ENCODE results near the gene FUT8. TPM values are rescaled to one million over a fixed set of nuclear protein-coding genes. Genes with fewer than 3 reads are reported as not detected.

Gene FUT8
- total and polyA plus RNA-seq, 2 donors (not counting 1 experiment from before 2014, with no cell fraction given), result 13.2 to 91.8 TPM

DNA sequence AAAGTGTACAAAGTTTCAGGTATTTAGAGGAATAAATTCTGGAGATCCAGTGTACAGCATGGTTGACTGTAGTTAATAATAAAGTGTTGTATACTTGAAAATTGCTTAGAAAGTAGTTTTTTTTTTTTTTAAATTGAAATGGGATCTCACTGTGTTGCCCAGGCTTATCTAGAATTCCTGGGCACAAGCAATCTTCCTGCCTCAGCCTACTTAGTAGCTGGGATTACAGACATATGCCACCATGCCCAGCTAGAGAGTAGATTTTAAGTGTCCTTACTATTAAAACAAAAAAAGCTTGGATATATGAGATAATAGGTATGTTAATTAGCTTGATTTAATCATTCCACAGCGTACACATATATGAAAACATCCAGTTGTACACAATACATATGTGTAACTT is 27.7 kb downstream of the FUT8 start:
- H3K4me3 ChIP-seq (ENCODE audit: control extremely low read depth in 1 of 5, extremely low read depth in 1 of 5, insufficient read depth in 1 of 5, low read depth in 2 of 5, low read length in 4 of 5), result no peak overlapping the region
- ATAC-seq (ENCODE audit: low read depth) (no peak), DNase-seq (no peak)
- no peak overlapping the region for H3K27ac ChIP-seq (ENCODE audit: low read length in 2 of 2)
- H3K27me3 ChIP-seq (replicated peaks in 1 of 4; ENCODE audit: control extremely low read depth in 1 of 4, control insufficient read depth in 3 of 4, insufficient read depth in 4 of 4, low read length in 3 of 4), result no peaks in the 10 kb centered on the region
- ChIA-PET CTCF (no interaction called here), POLR2A (interaction anchor here (0.7 kb wide), 1 partner anchor 451 kb away, joined by 3 read pairs; no protein-coding TSS in a partner anchor)
- no CpG with 5 or more reads among the region's 1 CpG for WGBS (ENCODE audit: insufficient coverage)
- H2AFZ ChIP-seq (ENCODE audit: insufficient read depth, low read depth, low read length, poor library complexity, severe bottlenecking), result no peak overlapping the region
- Mint-ChIP-seq H3K27ac (no peak overlapping the region), H3K4me3 (no peak overlapping the region), H3K4me1 (peaks cover 31% of the 10 kb centered on the region), H3K27me3 (no peaks in the 10 kb centered on the region), H3K9me3 (ENCODE audit: insufficient read depth) (peaks cover 4% of the 10 kb centered on the region)
- no peak overlapping the region for H3K4me2 ChIP-seq (replicated peaks; ENCODE audit: low read depth, low read length, poor library complexity, severe bottlenecking)
- intact Hi-C loops (cut with micrococcal nuclease), result no loop called here
- TF ChIP-seq, protein P1, sequence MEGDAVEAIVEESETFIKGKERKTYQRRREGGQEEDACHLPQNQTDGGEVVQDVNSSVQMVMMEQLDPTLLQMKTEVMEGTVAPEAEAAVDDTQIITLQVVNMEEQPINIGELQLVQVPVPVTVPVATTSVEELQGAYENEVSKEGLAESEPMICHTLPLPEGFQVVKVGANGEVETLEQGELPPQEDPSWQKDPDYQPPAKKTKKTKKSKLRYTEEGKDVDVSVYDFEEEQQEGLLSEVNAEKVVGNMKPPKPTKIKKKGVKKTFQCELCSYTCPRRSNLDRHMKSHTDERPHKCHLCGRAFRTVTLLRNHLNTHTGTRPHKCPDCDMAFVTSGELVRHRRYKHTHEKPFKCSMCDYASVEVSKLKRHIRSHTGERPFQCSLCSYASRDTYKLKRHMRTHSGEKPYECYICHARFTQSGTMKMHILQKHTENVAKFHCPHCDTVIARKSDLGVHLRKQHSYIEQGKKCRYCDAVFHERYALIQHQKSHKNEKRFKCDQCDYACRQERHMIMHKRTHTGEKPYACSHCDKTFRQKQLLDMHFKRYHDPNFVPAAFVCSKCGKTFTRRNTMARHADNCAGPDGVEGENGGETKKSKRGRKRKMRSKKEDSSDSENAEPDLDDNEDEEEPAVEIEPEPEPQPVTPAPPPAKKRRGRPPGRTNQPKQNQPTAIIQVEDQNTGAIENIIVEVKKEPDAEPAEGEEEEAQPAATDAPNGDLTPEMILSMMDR (IDR thresholded peaks at IDR 0.05), result no peak
- peaks cover 3 to 4% of the 10 kb centered on the region in 2 experiments for H3K36me3 ChIP-seq (replicated peaks in 1 of 2; ENCODE audit: control extremely low read depth in 1 of 2, control insufficient read depth in 1 of 2, extremely low read depth in 1 of 2, insufficient read depth in 2 of 2, low read length in 1 of 2)
- H3K9ac ChIP-seq (ENCODE audit: low read length), result no peak overlapping the region
- H3K9me3 ChIP-seq (ENCODE audit: control extremely low read depth in 1 of 3, control insufficient read depth in 2 of 3, insufficient read depth in 1 of 3, low read length in 2 of 3), result peaks cover 4 to 14% (median 8%) of the 10 kb centered on the region in 3 donors
- peaks cover 95% of the 10 kb centered on the region for H3K79me2 ChIP-seq (ENCODE audit: control insufficient read depth, insufficient read depth, low read length)
- H3K4me1 ChIP-seq (ENCODE audit: control insufficient read depth in 2 of 2, insufficient read depth in 2 of 2, low read length in 2 of 2), result peaks cover 6 to 20% of the 10 kb centered on the region in 2 donors
- H4K20me1 ChIP-seq (ENCODE audit: control insufficient read depth, insufficient read depth, low read length, poor library complexity, severe bottlenecking), result peaks cover 17% of the 10 kb centered on the region

DNA sequence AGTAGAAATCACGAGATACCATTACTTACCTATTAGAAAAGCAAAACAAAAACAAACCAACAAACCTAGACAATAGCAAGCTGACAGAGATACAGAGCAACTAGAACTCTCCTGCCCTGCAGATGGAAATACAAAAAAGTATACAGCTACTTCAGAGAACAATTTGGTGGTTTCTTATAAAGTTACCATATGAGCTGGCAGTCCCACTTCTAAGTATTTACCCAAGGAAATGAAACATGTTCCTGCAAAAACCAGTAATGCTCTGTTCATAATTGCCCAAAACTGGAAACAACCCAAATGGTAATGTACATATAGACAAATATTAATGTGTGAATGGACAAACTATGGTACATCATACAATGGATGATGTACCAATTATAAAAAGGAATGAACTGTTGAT is 31.7 kb downstream of the FUT8 start:
- Mint-ChIP-seq H3K27me3 (no peaks in the 10 kb centered on the region), H3K4me1 (peaks cover 24% of the 10 kb centered on the region), H3K9me3 (ENCODE audit: insufficient read depth) (peaks cover 2% of the 10 kb centered on the region), H3K4me3 (no peak overlapping the region), H3K27ac (no peak overlapping the region)
- POLR2A ChIA-PET, result interaction anchor here (0.7 kb wide), 1 partner anchor 148 kb away, joined by 3 read pairs; no protein-coding TSS in a partner anchor
- Histone ChIP-seq H3K9me3 (ENCODE audit: control extremely low read depth in 1 of 3, control insufficient read depth in 2 of 3, insufficient read depth in 1 of 3, low read length in 2 of 3) (peaks cover 0 to 5% (median 0%) of the 10 kb centered on the region in 3 donors), H3K9ac (ENCODE audit: low read length) (no peak overlapping the region), H3K4me3 (ENCODE audit: control extremely low read depth in 1 of 5, extremely low read depth in 1 of 5, insufficient read depth in 1 of 5, low read depth in 2 of 5, low read length in 4 of 5) (no peak overlapping the region), H3K4me1 (ENCODE audit: control insufficient read depth in 2 of 2, insufficient read depth in 2 of 2, low read length in 2 of 2) (no peaks in the 10 kb centered on the region), H3K79me2 (ENCODE audit: control insufficient read depth, insufficient read depth, low read length) (peaks cover 82% of the 10 kb centered on the region), H3K36me3 (replicated peaks in 1 of 2; ENCODE audit: control extremely low read depth in 1 of 2, control insufficient read depth in 1 of 2, extremely low read depth in 1 of 2, insufficient read depth in 2 of 2, low read length in 1 of 2) (no peaks in the 10 kb centered on the region), H3K4me2 (replicated peaks; ENCODE audit: low read depth, low read length, poor library complexity, severe bottlenecking) (no peak overlapping the region), H2AFZ (ENCODE audit: insufficient read depth, low read depth, low read length, poor library complexity, severe bottlenecking) (no peak overlapping the region), H3K27me3 (replicated peaks in 1 of 4; ENCODE audit: control extremely low read depth in 1 of 4, control insufficient read depth in 3 of 4, insufficient read depth in 4 of 4, low read length in 3 of 4) (no peaks in the 10 kb centered on the region), H3K27ac (ENCODE audit: low read length in 2 of 2) (no peak overlapping the region), H4K20me1 (ENCODE audit: control insufficient read depth, insufficient read depth, low read length, poor library complexity, severe bottlenecking) (peaks cover 7% of the 10 kb centered on the region)
- intact Hi-C loops (cut with micrococcal nuclease), result no loop called here
- DNase-seq, result no peak
- CTCF ChIA-PET, result interaction anchor here (0.6 kb wide), 1 partner anchor 14 kb away, joined by 3 read pairs; no protein-coding TSS in a partner anchor
- TF ChIP-seq EZH2 (IDR thresholded peaks at IDR 0.05; ENCODE audit: borderline replicate concordance, insufficient read depth, low read depth, low read length, poor library complexity, severe bottlenecking), result no peak
- TF ChIP-seq, protein P1 (IDR thresholded peaks at IDR 0.05), result no peak
- no peak for ATAC-seq (ENCODE audit: low read depth)
- 60% methylated on average over 1 of the region's 1 CpG for WGBS (ENCODE audit: insufficient coverage)
